ENCODE measurements around the gene STMN1.
A peak's percentile ranks its signal among the peaks of the same experiment; 100 is the strongest.

Gene STMN1

GRCh38 chr1:25897754-25898153, 8.5 kb downstream of the STMN1 start:
- no peak for TF ChIP-seq CTCF (conservative IDR thresholded peaks at IDR 0.05)
- no peak overlapping the region; the same call in 1 of the 2 replicates for H3K27ac ChIP-seq

- peak overlapping the region; percentile 14 for H3K27ac ChIP-seq
- no peak for TF ChIP-seq CTCF (conservative IDR thresholded peaks at IDR 0.05)
These were observed 10.0 kb downstream of the STMN1 start for GRCh38 chr1:25896266-25896665.

DNA sequence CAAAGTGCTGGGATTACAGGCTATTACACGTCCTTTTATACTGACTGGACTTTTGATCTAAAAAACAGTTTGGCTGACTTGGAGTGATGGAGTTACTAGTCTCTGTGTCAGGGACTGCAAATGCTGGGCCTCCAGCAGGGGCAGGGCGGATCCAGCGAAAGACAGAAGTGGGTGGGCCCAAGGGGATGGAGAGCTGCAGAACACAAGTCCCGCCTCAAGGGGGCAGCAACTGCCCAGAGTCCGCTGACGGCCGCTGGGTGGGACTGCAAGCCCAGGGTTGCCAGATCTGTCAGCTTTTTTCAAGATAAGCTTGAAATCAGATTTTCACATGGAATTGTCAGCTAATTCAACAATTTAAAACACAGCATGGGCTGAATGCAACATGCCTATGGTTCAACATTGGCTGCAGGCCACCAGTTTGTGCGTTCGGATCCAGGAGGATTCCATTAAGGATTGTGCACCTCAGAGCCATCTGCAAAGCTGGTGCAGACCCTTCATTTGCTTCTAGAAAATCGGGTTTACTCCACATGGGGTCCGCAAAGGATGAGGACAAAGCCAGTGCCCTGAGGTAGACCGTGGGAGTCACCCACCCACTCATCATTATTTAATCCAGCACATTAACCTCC, 10.7 kb downstream of the STMN1 start:
- TF ChIP-seq CTCF (conservative IDR thresholded peaks at IDR 0.05) = peak; percentile 97
- peak overlapping the region; percentile 14 for H3K27ac ChIP-seq

- TF ChIP-seq CTCF (conservative IDR thresholded peaks at IDR 0.05) = no peak
- H3K27ac ChIP-seq = peak overlapping the region; percentile 71
These were observed 13.1 kb downstream of the STMN1 start for GRCh38 chr1:25893116-25893515.

DNA sequence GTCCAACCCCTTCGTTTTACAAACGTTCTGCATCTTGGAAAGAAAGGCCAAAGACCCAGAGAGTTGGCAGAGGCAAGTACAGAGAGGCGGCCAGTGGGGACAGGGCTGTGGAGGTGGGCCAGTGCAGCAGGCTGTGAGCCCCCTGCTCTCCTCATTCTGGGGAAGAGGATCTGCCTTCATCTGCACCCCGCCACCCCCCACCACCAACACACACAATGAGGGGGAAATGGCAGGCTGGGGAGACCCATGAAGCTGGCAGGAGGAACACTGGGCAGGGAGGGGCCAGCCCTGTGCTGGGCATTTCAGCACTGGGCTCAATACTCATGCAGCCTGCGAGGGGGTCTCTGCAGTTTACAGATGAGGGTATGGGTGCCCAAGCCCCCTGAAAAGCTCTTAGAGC, 14.6 kb downstream of the STMN1 start:
- TF ChIP-seq CTCF (conservative IDR thresholded peaks at IDR 0.05) = no peak
- H3K27ac ChIP-seq = peak overlapping the region; percentile 71; the same call in 1 of the 2 replicates

- no peak for TF ChIP-seq CTCF (conservative IDR thresholded peaks at IDR 0.05)
- peak overlapping the region; percentile 71 for H3K27ac ChIP-seq
These were observed 15.8 kb downstream of the STMN1 start for GRCh38 chr1:25890239-25891034.

- peak overlapping the region; percentile 71 for H3K27ac ChIP-seq
- TF ChIP-seq CTCF (conservative IDR thresholded peaks at IDR 0.05) = peak; percentile 24; the same call in 1 of the 2 replicates
These were observed 16.7 kb downstream of the STMN1 start for GRCh38 chr1:25889470-25889869.
